OCI-LY3 (cell line): ENCODE data around the gene C17orf113.

Experiments used
- H2AFZ ChIP-seq: fragments of 200-600, 300-600 bp; shearing (Covaris generic); 2 replicates; pipeline ENCODE4 v1.6.0; 2014; ENCODE audit warnings: antibody characterized with exemption, low read depth, low read length
- H3K27ac ChIP-seq: fragments of 200-600, 300-600 bp; sonication (generic); 2 replicates; pipeline ENCODE4 v1.5.1; 2014; ENCODE audit warnings: mild to moderate bottlenecking, low read length, moderate library complexity, mixed read lengths
- H3K27me3 ChIP-seq: fragments of 200-600, 300-600 bp; sonication (generic); 2 replicates; pipeline ENCODE4 v1.6.1; 2014; ENCODE audit warnings: low read depth, low read length, mixed read lengths
- H3K36me3 ChIP-seq: fragments of 200-600, 300-600 bp; sonication (generic); replicated peaks from 2 replicates; pipeline ENCODE3; 2014; ENCODE audit warnings: low read depth, low read length, mixed read lengths
- H3K4me1 ChIP-seq: fragments of 300-600, 200-600 bp; sonication (generic); 2 replicates; pipeline ENCODE4 v1.6.1; 2014; ENCODE audit warnings: low read length, mixed read lengths
- H3K4me2 ChIP-seq: fragments of 200-600, 300-600 bp; sonication (generic); 2 replicates; pipeline ENCODE4 v1.6.1; 2014; ENCODE audit warnings: low read length, mixed read lengths
- H3K4me3 ChIP-seq: fragments of 300-600, 200-600 bp; sonication (generic); 2 replicates; pipeline ENCODE4 v1.5.1; 2014; ENCODE audit warnings: antibody characterized with exemption, mild to moderate bottlenecking, low read length, moderate library complexity
- H3K79me2 ChIP-seq: fragments of 300-600, 200-600 bp; shearing (Covaris generic); 2 replicates; pipeline ENCODE4 v1.6.1; 2014; ENCODE audit warnings: mild to moderate bottlenecking, low read length, mixed read lengths
- H3K9ac ChIP-seq: fragments of 300-600, 200-600 bp; shearing (Covaris generic); 2 replicates; pipeline ENCODE4 v1.6.0; 2014; ENCODE audit warnings: mild to moderate bottlenecking, low read length, moderate library complexity
- H3K9me3 ChIP-seq: fragments of 200-600, 300-600 bp; shearing (Covaris generic); 2 replicates; pipeline ENCODE4 v1.6.1; 2014; ENCODE audit warnings: low read length, mixed read lengths; ENCODE audit not compliant: insufficient read depth
- H4K20me1 ChIP-seq: fragments of 200-600, 300-600 bp; sonication (generic); 2 replicates; pipeline ENCODE4 v1.6.1; 2016; ENCODE audit warnings: low read length, mixed read lengths; ENCODE audit not compliant: insufficient read depth
- CTCF ChIP-seq: fragments of 200-600, 300-600 bp; sonication (generic); IDR thresholded peaks from 2 replicates; pipeline ENCODE4 v1.5.1; 2014; ENCODE audit warnings: antibody characterized with exemption, low read length, low read depth
- EZH2phosphoT487 ChIP-seq: fragments of 200-600 bp; shearing (Covaris generic); IDR thresholded peaks from 2 replicates; pipeline ENCODE4 v1.6.1; 2018; ENCODE audit warnings: antibody characterized with exemption, mixed run types, low read depth

C17orf113 gene

GRCh38 chr17:41992576-41992975, 57.8 kb downstream of the C17orf113 start:
- Histone ChIP-seq H4K20me1 (no peaks in the 10 kb centered on the region), H3K9ac (no peak overlapping the region), H3K27ac (no peak overlapping the region), H3K79me2 (peaks cover 10% of the 10 kb centered on the region), H3K4me3 (no peak overlapping the region), H3K4me2 (no peak overlapping the region), H3K9me3 (no peaks in the 10 kb centered on the region), H3K27me3 (no peaks in the 10 kb centered on the region), H3K4me1 (peaks cover 42% of the 10 kb centered on the region), H3K36me3 (peaks cover 70% of the 10 kb centered on the region), H2AFZ (no peak overlapping the region)
- TF ChIP-seq EZH2phosphoT487 (no peak), CTCF (no peak)

- Histone ChIP-seq H3K9me3 (no peaks in the 10 kb centered on the region), H3K79me2 (peaks cover 3% of the 10 kb centered on the region), H3K27me3 (no peaks in the 10 kb centered on the region), H2AFZ (no peak overlapping the region), H3K4me3 (no peak overlapping the region), H3K36me3 (peaks cover 72% of the 10 kb centered on the region), H3K4me1 (peaks cover 30% of the 10 kb centered on the region), H3K27ac (no peak overlapping the region), H4K20me1 (no peaks in the 10 kb centered on the region), H3K9ac (no peak overlapping the region), H3K4me2 (no peak overlapping the region)
- no peak for TF ChIP-seq CTCF
- no peak for TF ChIP-seq EZH2phosphoT487
These were observed 60.5 kb downstream of the C17orf113 start for GRCh38 chr17:41989702-41990419.

- Histone ChIP-seq H3K4me1 (peaks cover 41% of the 10 kb centered on the region), H3K4me2 (no peak overlapping the region), H3K9me3 (no peaks in the 10 kb centered on the region), H3K27ac (peak overlapping the region; percentile 51), H3K36me3 (peaks cover 71% of the 10 kb centered on the region), H3K79me2 (no peaks in the 10 kb centered on the region), H3K9ac (no peak overlapping the region), H3K4me3 (no peak overlapping the region), H2AFZ (no peak overlapping the region), H3K27me3 (no peaks in the 10 kb centered on the region), H4K20me1 (no peaks in the 10 kb centered on the region)
- no peak for TF ChIP-seq EZH2phosphoT487
- no peak for TF ChIP-seq CTCF
These were observed 62.0 kb downstream of the C17orf113 start for GRCh38 chr17:41988418-41988817.
